Sigmoid colon (tissue), 7 donors: ENCODE measurements around the gene TPST2. TPM values are rescaled to one million over a fixed set of nuclear protein-coding genes. Genes with fewer than 3 reads are reported as not detected.

ENCODE experiments used
- DNase-seq: peaks from one replicate; pipeline ENCODE4 v3.0.0-alpha.2; 2019
- H3K27ac ChIP-seq, 4 donors: fragments of 200-600 bp; sonication (generic); one replicate each; pipeline ENCODE4 v1.5.1; 2016 to 2019; ENCODE audit warnings: mild to moderate bottlenecking in 1 of 4
- H3K27me3 ChIP-seq, 3 donors: fragments of 200-600 bp; sonication (generic); one replicate each; pipeline ENCODE4 v1.5.1; 2019; ENCODE audit warnings: mild to moderate bottlenecking in 1 of 3
- H3K36me3 ChIP-seq, 4 donors: fragments of 200-600 bp; sonication (generic); one replicate each; pipeline ENCODE4 v1.5.1; 2016 to 2019
- H3K4me1 ChIP-seq, 4 donors: fragments of 200-600 bp; sonication (generic); one replicate each; pipeline ENCODE4 v1.5.1; 2017 to 2019
- H3K4me3 ChIP-seq, 4 donors: fragments of 200-600 bp; sonication (generic); one replicate each; pipeline ENCODE4 v1.5.1; 2017 to 2019; ENCODE audit warnings: mild to moderate bottlenecking in 2 of 4, moderate library complexity in 1 of 4
- H3K9me3 ChIP-seq, 4 donors: fragments of 200-600 bp in 3 of 4; sonication (generic) in 3 of 4; one replicate each; pipeline versions ENCODE4 v1.5.1 to v1.6.1; 2013 to 2019
- CTCF ChIP-seq, 4 experiments: fragments of 450-650 bp in 3 of 4; fragments of 200-600 bp in 1 of 4; IDR thresholded peaks; one replicate each; pipeline ENCODE4 v1.5.1; 2016 to 2019; ENCODE audit warnings: antibody characterized with exemption in 4 of 4, mild to moderate bottlenecking in 3 of 4, moderate library complexity in 2 of 4
- EP300 ChIP-seq, 4 donors: sonication (generic); formaldehyde crosslinking; IDR thresholded peaks; one replicate each; pipeline ENCODE4 v1.6.1; 2017; ENCODE audit warnings: antibody characterized with exemption in 4 of 4
- POLR2A ChIP-seq, 2 donors: fragments of 450-650 bp; IDR thresholded peaks; one replicate each; pipeline ENCODE4 v1.6.1; 2016; ENCODE audit warnings: antibody characterized with exemption in 2 of 2, mild to moderate bottlenecking in 2 of 2, moderate library complexity in 2 of 2
- POLR2AphosphoS5 ChIP-seq, 4 donors: sonication (generic); formaldehyde crosslinking; IDR thresholded peaks; one replicate each; pipeline ENCODE4 v1.6.1; 2017; ENCODE audit warnings: antibody characterized with exemption in 4 of 4
- WGBS, 2 donors: extraction: QIAGEN DNeasy Blood & Tissue Kit; methylation state at CpG; one replicate each; pipeline ENCODE4 v1.1.7; 2013; 5-methylcytosine and 5-hydroxymethylcytosine counted together
- intact Hi-C: fragments of 100-400 bp; cut with DNase I; formaldehyde crosslinking; loops from one replicate; pipeline ENCODE4 v1.15.1; 2023
- polyA plus RNA-seq, 3 donors: library from polyadenylated mRNA; stranded (reverse); fragments of 200-250 nt; gene quantifications; one replicate each; pipeline ENCODE4 v1.2.3, GENCODE V29; 2013
- total RNA-seq, 4 donors: library from RNA; depleted of rRNA; stranded (reverse); fragments of >200 nt; gene quantifications; one replicate each; pipeline ENCODE4 v1.1.0, GENCODE V29; 2016
- donor health status: healthy with polysubstance abuse.
- donor health status: Bipolar disorder and iron deficiency.
- donor health status: healthy.

The TPST2 gene
- total and polyA plus RNA-seq, 7 donors: 5.1 to 24.3 (median 15.9) TPM

- H3K9me3 ChIP-seq: no peaks in the 10 kb centered on the region
- H3K4me3 ChIP-seq: no peak overlapping the region
- H3K27ac ChIP-seq: no peak overlapping the region
- 60 to 74% methylated on average over 3 of the region's 3 CpGs for WGBS, 2 donors
- no peak for DNase-seq
- H3K36me3 ChIP-seq: peaks cover 0 to 13% (median 0%) of the 10 kb centered on the region in 4 donors
- intact Hi-C loops: no loop called here
- H3K27me3 ChIP-seq: no peaks in the 10 kb centered on the region
- H3K4me1 ChIP-seq: no peaks in the 10 kb centered on the region
- TF ChIP-seq CTCF (IDR thresholded peaks at IDR 0.05): no peak
- TF ChIP-seq EP300 (IDR thresholded peaks at IDR 0.05): no peak
- no peak for TF ChIP-seq POLR2AphosphoS5 (IDR thresholded peaks at IDR 0.05)
- no peak for TF ChIP-seq POLR2A (IDR thresholded peaks at IDR 0.05)
Observed at GRCh38 chr22:26542831-26543230, 47.1 kb downstream of the TPST2 start.

GRCh38 chr22:26541167-26541819 is 48.6 kb downstream of the TPST2 start:
- TF ChIP-seq POLR2A (IDR thresholded peaks at IDR 0.05): no peak
- no peak for TF ChIP-seq CTCF (IDR thresholded peaks at IDR 0.05)
- TF ChIP-seq EP300 (IDR thresholded peaks at IDR 0.05): no peak
- TF ChIP-seq POLR2AphosphoS5 (IDR thresholded peaks at IDR 0.05): no peak
- 94 to 97% methylated on average over 47 of the region's 47 CpGs for WGBS, 2 donors
- Histone ChIP-seq H3K27ac (no peak overlapping the region), H3K4me3 (no peak overlapping the region), H3K27me3 (no peaks in the 10 kb centered on the region), H3K36me3 (peaks cover 0 to 13% (median 0%) of the 10 kb centered on the region in 4 donors), H3K9me3 (no peaks in the 10 kb centered on the region), H3K4me1 (no peaks in the 10 kb centered on the region)
- no peak for DNase-seq
- intact Hi-C loops: no loop called here

GRCh38 chr22:26540119-26540518 is 49.8 kb downstream of the TPST2 start:
- intact Hi-C loops: no loop called here
- H3K27ac ChIP-seq: no peak overlapping the region
- TF ChIP-seq POLR2A (IDR thresholded peaks at IDR 0.05) (no peak), POLR2AphosphoS5 (IDR thresholded peaks at IDR 0.05) (no peak), EP300 (IDR thresholded peaks at IDR 0.05) (no peak), CTCF (IDR thresholded peaks at IDR 0.05) (no peak)
- H3K4me1 ChIP-seq: no peaks in the 10 kb centered on the region
- H3K27me3 ChIP-seq: no peaks in the 10 kb centered on the region
- WGBS, 2 donors: 97 to 98% methylated on average over 2 of the region's 2 CpGs
- no peak overlapping the region for H3K4me3 ChIP-seq
- H3K9me3 ChIP-seq: no peaks in the 10 kb centered on the region
- DNase-seq: no peak
- peaks cover 0 to 13% (median 0%) of the 10 kb centered on the region in 4 donors for H3K36me3 ChIP-seq

- H3K27ac ChIP-seq: no peak overlapping the region
- no peaks in the 10 kb centered on the region for H3K4me1 ChIP-seq
- no peaks in the 10 kb centered on the region for H3K27me3 ChIP-seq
- DNase-seq: no peak
- intact Hi-C loops: no loop called here
- 89 to 94% methylated on average over 3 of the region's 3 CpGs for WGBS, 2 donors
- H3K36me3 ChIP-seq: peaks cover 0 to 13% (median 2%) of the 10 kb centered on the region in 4 donors
- H3K4me3 ChIP-seq: no peak overlapping the region
- no peaks in the 10 kb centered on the region for H3K9me3 ChIP-seq
- no peak for TF ChIP-seq EP300 (IDR thresholded peaks at IDR 0.05)
- TF ChIP-seq POLR2AphosphoS5 (IDR thresholded peaks at IDR 0.05): no peak
- TF ChIP-seq CTCF (IDR thresholded peaks at IDR 0.05): no peak
- no peak for TF ChIP-seq POLR2A (IDR thresholded peaks at IDR 0.05)
Observed at GRCh38 chr22:26536762-26537134, 53.2 kb downstream of the TPST2 start.
